GM19023 (cell line): ENCODE data around the gene PROCA1.

Experiments used
- ATAC-seq: cut with Tn5 transposase; IDR thresholded peaks from one replicate; pipeline ENCODE4 v1.9.1; 2021; ENCODE audit warnings: mild to moderate bottlenecking, moderate library complexity; ENCODE audit not compliant: unreplicated experiment

The PROCA1 gene

GRCh38 chr17:28712705-28713415 is 1.2 kb upstream of the PROCA1 start:
- no peak for ATAC-seq

- ATAC-seq = peak; percentile 46
Measured at GRCh38 chr17:28712032-28712704, 480 bp upstream of the PROCA1 start.

- ATAC-seq = peak; percentile 76
Measured at GRCh38 chr17:28710861-28711722, 596 bp downstream of the PROCA1 start.

- ATAC-seq = no peak
Measured at GRCh38 chr17:28707339-28707720, 4.4 kb downstream of the PROCA1 start.

GRCh38 chr17:28706471-28707338 is 5.0 kb downstream of the PROCA1 start:
- no peak for ATAC-seq

GRCh38 chr17:28705728-28706334 is 5.9 kb downstream of the PROCA1 start:
- no peak for ATAC-seq

- ATAC-seq = no peak
Measured at GRCh38 chr17:28705074-28705659, 6.5 kb downstream of the PROCA1 start.

- no peak for ATAC-seq
Measured at GRCh38 chr17:28704219-28704858, 7.3 kb downstream of the PROCA1 start.

- ATAC-seq = no peak
Measured at GRCh38 chr17:28703552-28704218, 8.0 kb downstream of the PROCA1 start.

GRCh38 chr17:28702752-28703150 is 8.9 kb downstream of the PROCA1 start:
- ATAC-seq = no peak

- no peak for ATAC-seq
Measured at GRCh38 chr17:28702026-28702751, 9.5 kb downstream of the PROCA1 start.

- no peak for ATAC-seq
Measured at GRCh38 chr17:28700830-28701492, 10.7 kb downstream of the PROCA1 start.

GRCh38 chr17:28700278-28700677 is 11.4 kb downstream of the PROCA1 start:
- ATAC-seq = no peak

GRCh38 chr17:28698253-28698941 is 13.3 kb downstream of the PROCA1 start:
- ATAC-seq = no peak

GRCh38 chr17:28693869-28694268 is 17.8 kb downstream of the PROCA1 start:
- no peak for ATAC-seq

GRCh38 chr17:28689011-28689410 is 22.7 kb downstream of the PROCA1 start:
- no peak for ATAC-seq

GRCh38 chr17:28688481-28688880 is 23.2 kb downstream of the PROCA1 start:
- ATAC-seq = no peak
